ENCODE measurements around the gene MS4A18.

GRCh38 chr11:60750911-60751310 is 26.4 kb downstream of the MS4A18 start:
- TF ChIP-seq CTCF (conservative IDR thresholded peaks at IDR 0.05) (no peak), EZH2 (IDR thresholded peaks at IDR 0.05; ENCODE audit: low read depth) (no peak)
